Measurements from ENCODE around the gene PGLYRP1.
A peak's percentile ranks its signal among the peaks of the same experiment; 100 is the strongest.

PGLYRP1 gene

DNA sequence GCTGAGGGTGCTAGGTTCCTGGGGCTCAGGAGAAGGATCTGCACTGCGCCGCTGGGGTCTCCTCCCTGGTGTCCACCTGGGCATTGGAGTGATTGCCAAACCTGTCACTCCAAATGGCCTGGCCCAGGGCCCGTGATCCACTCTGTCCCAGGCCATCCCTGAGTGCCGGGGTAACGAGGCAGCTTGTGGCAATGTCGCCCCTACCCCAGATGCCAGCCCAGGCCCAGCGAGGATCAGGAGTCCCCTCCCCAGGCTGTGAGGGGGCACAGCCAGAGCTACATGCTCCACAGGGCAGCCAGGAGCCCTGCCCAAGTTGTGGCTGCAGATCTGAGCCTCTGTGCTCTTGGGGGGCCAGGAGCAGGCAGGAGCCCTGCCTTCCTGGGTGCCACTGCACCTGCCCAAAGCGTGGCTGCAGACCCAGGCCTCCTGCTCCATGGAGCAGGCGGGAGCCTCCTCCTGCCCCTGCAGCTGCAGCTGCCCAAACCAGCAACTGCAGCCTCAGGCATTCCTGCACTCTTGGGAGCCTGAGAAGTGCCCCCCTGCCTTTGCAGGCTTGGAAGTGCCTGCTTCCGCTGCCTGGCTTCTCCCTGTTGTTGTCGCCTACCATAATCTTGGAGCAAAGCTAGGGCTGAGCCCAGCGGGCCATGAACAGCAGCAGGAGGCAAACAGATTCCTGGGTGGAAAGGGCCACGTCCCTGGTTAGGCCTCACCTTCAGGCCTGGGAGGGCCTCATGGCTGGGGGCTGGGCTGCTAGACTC is 13.3 kb upstream of the PGLYRP1 start:
- no peak for DNase-seq
- in situ Hi-C loops (cut with HindIII; ENCODE audit: low pct_ligation_motif_present, low pct_unique_long_range_greater_than_20kb, low sequenced_read_pairs) = no loop called here

DNA sequence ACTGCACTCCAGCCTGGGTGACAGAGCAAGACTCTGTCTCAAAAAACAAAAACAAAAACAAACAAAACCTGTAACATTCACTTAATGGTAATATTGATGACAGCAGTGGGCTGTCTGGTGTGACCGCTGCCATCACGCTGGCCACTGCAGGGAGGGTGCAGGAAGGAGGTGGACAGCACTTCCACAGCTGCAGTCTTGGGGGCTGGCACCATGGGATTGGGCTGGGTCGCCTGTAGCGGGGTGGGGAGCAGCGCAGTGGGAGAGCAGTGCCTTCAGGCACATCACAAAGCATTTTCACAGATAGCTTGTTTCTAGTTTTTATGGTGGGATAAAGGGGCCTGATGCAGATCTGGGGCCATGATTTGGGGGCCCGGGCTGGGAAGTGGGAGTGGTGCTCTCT is 12.7 kb upstream of the PGLYRP1 start:
- no peak for DNase-seq
- in situ Hi-C loops (cut with HindIII; ENCODE audit: low pct_ligation_motif_present, low pct_unique_long_range_greater_than_20kb, low sequenced_read_pairs) = no loop called here

DNA sequence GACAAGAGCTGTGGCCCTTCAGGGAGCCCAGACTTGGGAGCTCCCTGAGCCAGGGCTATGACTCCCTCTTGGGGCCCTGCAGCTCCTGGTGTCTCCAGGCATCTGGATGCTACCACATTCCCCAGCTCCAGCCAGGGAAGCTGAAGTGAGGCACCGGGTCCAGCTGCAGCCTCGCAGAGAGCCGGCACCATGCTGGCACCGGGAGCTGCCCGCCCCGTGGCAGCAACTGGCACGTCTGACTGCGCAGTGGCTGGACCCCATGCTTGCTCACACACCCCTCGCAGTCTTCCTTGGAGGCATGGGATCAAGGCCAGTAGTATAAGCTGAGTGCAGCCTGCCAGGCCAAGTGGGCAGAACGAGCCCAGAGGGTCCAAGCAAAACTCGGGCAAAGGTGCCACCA is 10.5 kb upstream of the PGLYRP1 start:
- DNase-seq = no peak
- in situ Hi-C loops (cut with HindIII; ENCODE audit: low pct_ligation_motif_present, low pct_unique_long_range_greater_than_20kb, low sequenced_read_pairs) = no loop called here

GRCh38 chr19:46032597-46033025 is 9.8 kb upstream of the PGLYRP1 start:
- in situ Hi-C loops (cut with HindIII; ENCODE audit: low pct_ligation_motif_present, low pct_unique_long_range_greater_than_20kb, low sequenced_read_pairs) = no loop called here
- no peak for DNase-seq

DNA sequence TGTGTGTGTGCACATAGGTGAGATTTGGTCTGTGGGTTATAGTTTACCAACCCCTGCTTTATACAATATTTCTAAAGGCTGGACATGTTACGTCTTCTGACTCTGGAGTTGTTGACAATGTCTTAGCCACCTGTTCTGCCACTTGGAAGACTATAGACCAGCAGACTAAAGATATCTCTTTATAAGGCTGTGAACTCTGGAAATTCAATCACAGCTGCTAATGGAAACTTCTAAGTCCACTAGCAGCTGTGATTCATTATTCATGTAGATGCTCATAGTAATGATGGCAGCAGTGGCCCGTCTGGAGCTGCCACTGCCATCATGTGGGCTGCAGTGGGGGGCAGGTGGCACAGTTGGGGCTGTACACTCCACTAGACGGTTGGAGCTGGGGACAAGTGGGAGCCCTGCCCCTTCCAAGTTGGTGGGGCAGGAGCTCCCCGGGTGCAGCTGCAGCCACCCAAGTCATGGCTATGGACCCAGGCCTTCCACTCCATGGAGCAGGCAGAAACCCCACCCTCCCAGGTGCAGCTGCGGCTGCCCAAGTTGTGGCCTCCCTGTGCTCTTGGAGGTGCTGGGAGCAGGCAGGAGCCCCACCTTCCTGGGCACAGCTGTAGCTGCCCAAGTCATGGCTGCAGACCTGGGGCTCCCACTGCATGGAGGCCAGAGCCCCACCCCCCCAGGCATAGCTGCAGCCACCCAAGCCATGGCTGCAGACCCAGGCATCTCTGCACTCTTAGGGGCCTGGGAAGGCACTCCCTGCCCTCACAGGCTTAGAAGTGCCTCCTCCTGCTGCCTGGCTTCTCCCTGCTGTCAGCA is 9.1 kb upstream of the PGLYRP1 start:
- DNase-seq = no peak
- in situ Hi-C loops (cut with HindIII; ENCODE audit: low pct_ligation_motif_present, low pct_unique_long_range_greater_than_20kb, low sequenced_read_pairs) = no loop called here

GRCh38 chr19:46030812-46031550 is 8.1 kb upstream of the PGLYRP1 start:
- in situ Hi-C loops (cut with HindIII; ENCODE audit: low pct_ligation_motif_present, low pct_unique_long_range_greater_than_20kb, low sequenced_read_pairs) = no loop called here
- no peak for DNase-seq

- no peak for DNase-seq
- in situ Hi-C loops (cut with HindIII; ENCODE audit: low pct_ligation_motif_present, low pct_unique_long_range_greater_than_20kb, low sequenced_read_pairs) = no loop called here
Measured at GRCh38 chr19:46025835-46026234, 3.0 kb upstream of the PGLYRP1 start.

GRCh38 chr19:46023311-46023779 is 492 bp upstream of the PGLYRP1 start:
- in situ Hi-C loops (cut with HindIII; ENCODE audit: low pct_ligation_motif_present, low pct_unique_long_range_greater_than_20kb, low sequenced_read_pairs) = no loop called here
- no peak for DNase-seq

GRCh38 chr19:46022061-46022430 is 807 bp downstream of the PGLYRP1 start:
- no peak for DNase-seq
- in situ Hi-C loops (cut with HindIII; ENCODE audit: low pct_ligation_motif_present, low pct_unique_long_range_greater_than_20kb, low sequenced_read_pairs) = no loop called here

DNA sequence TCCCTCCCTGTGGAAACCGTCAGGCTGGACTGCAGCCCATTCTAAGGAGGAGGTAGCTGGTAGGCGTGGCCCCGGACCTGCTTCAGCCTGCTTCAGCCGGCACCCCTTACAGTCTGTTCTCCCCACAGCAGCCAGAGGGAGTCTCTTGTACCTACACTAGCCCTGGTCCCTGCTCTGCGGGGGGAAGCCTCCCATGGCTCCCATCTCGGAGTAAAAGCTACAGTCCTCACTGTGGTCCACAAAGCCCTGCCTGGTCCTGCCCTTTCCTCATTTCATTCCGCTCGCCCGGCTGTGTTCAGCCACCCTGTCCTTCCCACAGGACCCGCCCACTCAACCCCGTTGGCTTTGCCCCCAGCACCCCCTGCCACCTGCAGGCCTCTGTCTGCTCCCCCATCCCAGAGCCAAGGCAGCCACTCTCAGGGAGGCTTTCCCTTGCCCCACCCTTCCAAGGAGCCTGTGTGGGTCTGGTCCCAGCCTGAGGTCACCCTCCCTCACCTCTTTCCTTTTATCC is 1.3 kb downstream of the PGLYRP1 start:
- in situ Hi-C loops (cut with HindIII; ENCODE audit: low pct_ligation_motif_present, low pct_unique_long_range_greater_than_20kb, low sequenced_read_pairs) = no loop called here
- DNase-seq = no peak

GRCh38 chr19:46020819-46021125 is 2.1 kb downstream of the PGLYRP1 start:
- no peak for DNase-seq
- in situ Hi-C loops (cut with HindIII; ENCODE audit: low pct_ligation_motif_present, low pct_unique_long_range_greater_than_20kb, low sequenced_read_pairs) = no loop called here

GRCh38 chr19:46019270-46019669 is 3.6 kb downstream of the PGLYRP1 start:
- in situ Hi-C loops (cut with HindIII; ENCODE audit: low pct_ligation_motif_present, low pct_unique_long_range_greater_than_20kb, low sequenced_read_pairs) = no loop called here
- no peak for DNase-seq

- no peak for DNase-seq
- in situ Hi-C loops (cut with HindIII; ENCODE audit: low pct_ligation_motif_present, low pct_unique_long_range_greater_than_20kb, low sequenced_read_pairs) = no loop called here
Measured at GRCh38 chr19:46018729-46019251, 4.1 kb downstream of the PGLYRP1 start.

GRCh38 chr19:46017874-46018675 is 4.8 kb downstream of the PGLYRP1 start:
- no peak for DNase-seq
- in situ Hi-C loops (cut with HindIII; ENCODE audit: low pct_ligation_motif_present, low pct_unique_long_range_greater_than_20kb, low sequenced_read_pairs) = no loop called here

GRCh38 chr19:46017095-46017429 is 5.8 kb downstream of the PGLYRP1 start:
- in situ Hi-C loops (cut with HindIII; ENCODE audit: low pct_ligation_motif_present, low pct_unique_long_range_greater_than_20kb, low sequenced_read_pairs) = no loop called here
- no peak for DNase-seq

DNA sequence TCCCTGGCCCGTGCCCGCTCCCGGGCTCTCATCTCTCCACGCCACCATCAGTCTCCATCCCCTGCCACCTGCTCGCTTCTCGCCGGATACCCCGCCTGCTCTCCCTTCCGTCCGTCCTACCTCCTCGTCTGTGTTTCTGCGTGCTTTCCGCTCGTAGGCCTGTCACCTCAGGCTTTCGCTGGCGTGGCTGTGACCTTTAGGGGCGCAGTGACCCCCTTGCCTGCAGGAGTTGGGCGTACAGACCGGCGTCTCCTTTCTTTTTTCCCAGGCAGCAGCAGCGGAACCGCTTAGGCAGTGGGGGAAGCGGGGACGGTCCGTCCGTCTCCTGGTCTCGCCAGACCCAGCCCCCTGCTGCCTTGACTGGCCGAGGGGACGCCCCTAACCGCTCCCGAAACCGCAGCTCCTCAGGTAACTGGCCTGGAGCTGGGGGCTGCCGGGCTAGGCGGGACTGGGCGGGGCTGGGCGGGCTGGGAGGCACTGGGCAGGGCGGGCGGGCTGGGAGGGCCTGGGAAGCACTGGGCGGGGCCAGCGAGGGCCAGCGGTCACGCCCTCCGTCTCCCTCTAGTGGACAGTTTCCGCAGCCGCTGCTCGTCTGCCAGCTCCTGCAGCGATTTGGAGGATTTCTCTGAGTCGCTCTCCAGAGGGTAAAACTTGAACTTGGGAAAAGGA is 6.3 kb downstream of the PGLYRP1 start:
- in situ Hi-C loops (cut with HindIII; ENCODE audit: low pct_ligation_motif_present, low pct_unique_long_range_greater_than_20kb, low sequenced_read_pairs) = no loop called here
- peak; percentile 77 for DNase-seq

- in situ Hi-C loops (cut with HindIII; ENCODE audit: low pct_ligation_motif_present, low pct_unique_long_range_greater_than_20kb, low sequenced_read_pairs) = no loop called here
- peak; percentile 22 for DNase-seq
Measured at GRCh38 chr19:46015687-46016425, 7.0 kb downstream of the PGLYRP1 start.

Data from ACHN (cell line).